GM20000 (cell line): Measurements from ENCODE around the gene MZB1.

Experiments used
- DNase-seq: peaks from one replicate; pipeline ENCODE4 v3.0.0; 2012; ENCODE audit warnings: low spot score
- TF ChIP-seq, protein P1 (sequence below): IDR thresholded peaks from 2 replicates; pipeline ENCODE4 v1.5.1; 2012; ENCODE audit warnings: mild to moderate bottlenecking, control low read depth; ENCODE audit errors: extremely low read depth, missing control alignments

MZB1 gene

DNA sequence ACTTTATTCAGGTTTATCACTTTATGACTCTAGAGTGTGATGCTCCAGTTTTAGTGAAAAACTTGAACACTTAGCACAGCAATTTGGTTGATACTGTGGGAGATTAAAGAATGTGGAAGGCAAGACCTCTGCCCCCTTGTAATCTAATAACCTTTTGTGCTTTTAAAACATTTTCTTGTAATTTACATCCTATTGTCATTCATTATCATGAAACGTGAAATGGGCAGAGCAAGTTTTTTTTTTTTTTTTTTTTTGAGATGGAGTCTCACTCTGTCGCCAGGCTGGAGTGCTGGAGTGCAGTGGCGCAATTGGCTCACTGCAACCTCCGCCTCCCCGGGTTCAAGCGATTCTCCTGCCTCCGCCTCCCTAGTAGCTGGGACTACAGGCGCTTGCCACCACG, 46.2 kb downstream of the MZB1 start:
- no peak for DNase-seq
- TF ChIP-seq, protein P1, sequence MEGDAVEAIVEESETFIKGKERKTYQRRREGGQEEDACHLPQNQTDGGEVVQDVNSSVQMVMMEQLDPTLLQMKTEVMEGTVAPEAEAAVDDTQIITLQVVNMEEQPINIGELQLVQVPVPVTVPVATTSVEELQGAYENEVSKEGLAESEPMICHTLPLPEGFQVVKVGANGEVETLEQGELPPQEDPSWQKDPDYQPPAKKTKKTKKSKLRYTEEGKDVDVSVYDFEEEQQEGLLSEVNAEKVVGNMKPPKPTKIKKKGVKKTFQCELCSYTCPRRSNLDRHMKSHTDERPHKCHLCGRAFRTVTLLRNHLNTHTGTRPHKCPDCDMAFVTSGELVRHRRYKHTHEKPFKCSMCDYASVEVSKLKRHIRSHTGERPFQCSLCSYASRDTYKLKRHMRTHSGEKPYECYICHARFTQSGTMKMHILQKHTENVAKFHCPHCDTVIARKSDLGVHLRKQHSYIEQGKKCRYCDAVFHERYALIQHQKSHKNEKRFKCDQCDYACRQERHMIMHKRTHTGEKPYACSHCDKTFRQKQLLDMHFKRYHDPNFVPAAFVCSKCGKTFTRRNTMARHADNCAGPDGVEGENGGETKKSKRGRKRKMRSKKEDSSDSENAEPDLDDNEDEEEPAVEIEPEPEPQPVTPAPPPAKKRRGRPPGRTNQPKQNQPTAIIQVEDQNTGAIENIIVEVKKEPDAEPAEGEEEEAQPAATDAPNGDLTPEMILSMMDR = no peak

DNA sequence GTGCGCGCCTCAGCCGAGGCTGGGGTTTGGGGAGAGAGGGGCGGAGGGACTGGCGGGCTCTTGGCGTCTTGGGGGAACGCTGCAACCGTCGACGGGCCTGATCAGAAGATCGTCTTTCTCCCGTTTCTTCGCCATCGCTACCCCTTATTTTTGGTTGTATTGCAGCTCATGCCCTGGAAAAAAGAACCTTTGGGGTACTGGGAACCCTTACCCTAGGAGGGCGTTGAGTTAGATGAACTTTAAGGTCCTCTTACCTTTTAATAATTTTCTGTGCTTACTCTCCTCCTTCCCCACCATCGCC, 47.3 kb downstream of the MZB1 start:
- TF ChIP-seq, protein P1 = no peak
- peak; percentile 81 for DNase-seq

DNA sequence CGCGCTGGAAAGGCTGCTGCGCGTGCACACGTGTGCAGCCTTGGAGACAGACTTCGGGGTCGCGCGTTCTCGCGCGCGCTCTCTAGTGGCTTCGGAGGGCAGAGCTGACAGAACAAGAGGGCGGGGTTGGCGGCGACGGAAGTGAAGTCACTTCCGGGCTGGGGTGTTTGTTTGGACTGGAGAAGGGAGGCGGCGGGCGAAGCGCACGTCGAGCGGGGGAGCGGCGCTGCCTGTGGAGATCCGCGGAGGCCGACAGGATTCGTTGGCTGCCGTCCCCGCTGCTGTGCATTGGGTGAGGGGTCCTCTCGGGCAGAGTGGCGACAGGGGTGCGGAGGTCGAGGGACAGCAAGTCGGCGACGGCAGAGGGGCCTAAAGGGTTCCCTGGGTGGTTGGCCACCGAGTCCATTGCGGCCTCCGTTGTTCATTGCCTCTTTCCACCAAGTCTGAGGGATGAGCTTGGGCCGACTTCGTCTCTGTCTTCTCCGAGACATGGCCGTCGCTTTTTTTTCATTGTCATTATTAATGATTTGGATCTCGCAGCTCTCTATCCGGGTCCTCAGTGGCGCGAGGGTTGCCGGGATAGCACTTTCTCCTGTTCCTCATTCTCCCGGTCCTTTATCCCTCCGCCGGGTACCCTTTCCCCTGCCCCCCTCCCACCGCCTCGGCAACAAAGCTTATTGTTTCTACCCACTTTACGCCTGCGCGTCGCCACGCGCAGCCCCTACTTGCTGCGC, 47.9 kb downstream of the MZB1 start, which contains the start of gene PAIP2:
Gene PAIP2, plus strand, starts transcription at position 166 of the 734 bp plus-strand sequence. CDS start 21,931 bp downstream, outside the sequence.
- TF ChIP-seq, protein P1 = peak; percentile 87
- peak; percentile 91 for DNase-seq

DNA sequence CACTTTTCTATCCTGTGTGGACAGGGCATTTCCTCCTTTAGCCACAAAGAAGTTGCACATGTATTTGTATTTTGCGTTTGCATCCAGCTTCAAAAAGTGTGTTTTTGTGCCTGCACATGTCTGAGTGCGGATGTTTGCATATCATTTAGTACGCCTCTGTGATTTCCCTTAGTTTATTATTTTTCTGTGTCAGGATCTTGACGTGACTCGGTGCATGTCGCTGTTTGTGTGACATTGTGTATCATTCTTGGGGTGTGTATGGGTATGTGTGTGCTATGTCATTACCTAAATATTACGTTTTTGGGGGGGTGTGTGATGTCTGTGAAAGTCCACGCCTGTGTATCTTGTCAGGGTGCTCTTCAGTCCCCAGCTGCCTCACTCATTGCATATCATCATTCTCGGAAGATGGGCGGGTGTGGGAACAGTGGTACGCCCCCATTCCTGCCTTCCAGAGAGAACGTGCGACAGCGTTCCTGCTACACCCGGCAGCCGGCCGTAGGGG, 48.5 kb downstream of the MZB1 start:
- TF ChIP-seq, protein P1 = no peak
- DNase-seq = no peak

DNA sequence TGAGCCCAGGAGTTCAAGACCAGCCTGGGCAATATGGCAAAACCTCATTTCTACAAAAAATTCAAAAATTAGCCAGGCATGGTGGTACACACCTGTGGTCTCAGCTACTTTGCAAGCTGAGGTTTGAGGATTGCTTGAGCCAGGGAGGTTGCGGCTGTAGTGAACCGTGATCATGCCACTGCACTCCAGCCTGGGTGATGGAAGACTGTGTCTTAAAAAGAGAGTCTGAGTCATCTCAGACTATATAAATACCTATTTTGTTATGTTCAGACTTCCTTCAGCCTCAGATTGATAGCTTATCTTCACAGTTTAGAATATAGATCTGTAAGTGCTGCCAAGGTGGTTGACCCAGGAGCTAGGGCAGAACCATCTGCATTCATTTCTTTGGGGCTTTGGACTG, 49.7 kb downstream of the MZB1 start:
- DNase-seq = no peak
- TF ChIP-seq, protein P1 = no peak
